WTC11 (cell line): ENCODE measurements around the gene COL13A1.

Source experiments
- ATF2 ChIP-seq: sonication (generic); formaldehyde crosslinking; IDR thresholded peaks from 2 replicates; pipeline ENCODE4 v1.8.1; 2022; ENCODE audit warnings: low read depth, missing genetic modification reagents, borderline replicate concordance
- CREB1 ChIP-seq: sonication (generic); formaldehyde crosslinking; IDR thresholded peaks from 2 replicates; pipeline ENCODE4 v1.8.0; 2023; ENCODE audit warnings: mild to moderate bottlenecking, missing genetic modification reagents
- TF ChIP-seq, protein P1 (sequence below): sonication (generic); formaldehyde crosslinking; IDR thresholded peaks from 2 replicates; pipeline ENCODE4 v1.8.0; 2023; ENCODE audit warnings: missing genetic modification reagents

GRCh38 chr10:69892406-69892805 lies 90.7 kb downstream of the COL13A1 start:
- TF ChIP-seq, protein P1, sequence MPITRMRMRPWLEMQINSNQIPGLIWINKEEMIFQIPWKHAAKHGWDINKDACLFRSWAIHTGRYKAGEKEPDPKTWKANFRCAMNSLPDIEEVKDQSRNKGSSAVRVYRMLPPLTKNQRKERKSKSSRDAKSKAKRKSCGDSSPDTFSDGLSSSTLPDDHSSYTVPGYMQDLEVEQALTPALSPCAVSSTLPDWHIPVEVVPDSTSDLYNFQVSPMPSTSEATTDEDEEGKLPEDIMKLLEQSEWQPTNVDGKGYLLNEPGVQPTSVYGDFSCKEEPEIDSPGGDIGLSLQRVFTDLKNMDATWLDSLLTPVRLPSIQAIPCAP (CRISPR knock-in tag), result no peak
- no peak for TF ChIP-seq ATF2
- no peak for TF ChIP-seq CREB1 (CRISPR knock-in tag)
